Tibial nerve (tissue), 4 donors: ENCODE data around the gene CTXND1. TPM values are rescaled to one million over a fixed set of nuclear protein-coding genes. Genes with fewer than 3 reads are reported as not detected.

ENCODE experiments used
- DNase-seq, 2 donors: peaks; one replicate each; pipeline ENCODE4 v3.0.0-alpha.2; 2019; ENCODE audit warnings: low spot score in 2 of 2
- H3K27ac ChIP-seq, 4 donors: fragments of 200-600 bp; sonication (generic) in 3 of 4; one replicate each; pipeline ENCODE4 v1.5.1; 2017 to 2019; ENCODE audit warnings: mild to moderate bottlenecking in 1 of 4
- H3K27me3 ChIP-seq, 2 donors: fragments of 200-600 bp; sonication (generic) in 1 of 2; one replicate each; pipeline versions ENCODE4 v1.5.1 to v1.6.0; 2017 to 2019
- H3K36me3 ChIP-seq, 3 donors: fragments of 200-600 bp; sonication (generic); one replicate each; pipeline ENCODE4 v1.5.1; 2018 to 2019
- H3K4me1 ChIP-seq, 4 donors: fragments of 200-600 bp; sonication (generic) in 3 of 4; one replicate each; pipeline ENCODE4 v1.5.1; 2017 to 2019
- H3K4me3 ChIP-seq, 4 donors: fragments of 200-600 bp; sonication (generic) in 3 of 4; one replicate each; pipeline ENCODE4 v1.5.1; 2017 to 2019; ENCODE audit warnings: mild to moderate bottlenecking in 1 of 4, moderate library complexity in 1 of 4
- H3K9me3 ChIP-seq, 4 donors: fragments of 200-600 bp; sonication (generic) in 3 of 4; one replicate each; pipeline ENCODE4 v1.5.1; 2017 to 2019
- EP300 ChIP-seq, 2 donors: sonication (generic); formaldehyde crosslinking; IDR thresholded peaks; one replicate each; pipeline ENCODE4 v1.6.1; 2017; ENCODE audit warnings: antibody characterized with exemption in 2 of 2, mild to moderate bottlenecking in 1 of 2
- POLR2A ChIP-seq, 2 donors: fragments of 450-650 bp; IDR thresholded peaks; one replicate each; pipeline ENCODE4 v1.6.1; 2017; ENCODE audit warnings: antibody characterized with exemption in 2 of 2, mild to moderate bottlenecking in 2 of 2, moderate library complexity in 2 of 2
- WGBS, 2 donors: methylation state at CpG; one replicate each; pipeline ENCODE4 v1.1.5; 2018; 5-methylcytosine and 5-hydroxymethylcytosine counted together
- total RNA-seq, 4 donors: library from RNA; depleted of rRNA; stranded (reverse); fragments of >200 nt; gene quantifications; one replicate each; pipeline ENCODE4 v1.1.0, GENCODE V29; 2016
- TF ChIP-seq, protein P1 (sequence below), 5 experiments: fragments of 200-600 bp in 3 of 5; fragments of 450-650 bp in 2 of 5; sonication (generic) in 3 of 5; IDR thresholded peaks; one replicate each; pipeline ENCODE4 v1.5.1; 2016 to 2019; ENCODE audit warnings: antibody characterized with exemption in 5 of 5, mild to moderate bottlenecking in 3 of 5, moderate library complexity in 2 of 5

Gene CTXND1
- total RNA-seq, 4 donors from 2014 or later = 1.8 to 3.7 (median 2.6) TPM

GRCh38 chr15:80241508-80241907 lies 10.5 kb downstream of the CTXND1 start:
- H3K36me3 ChIP-seq = no peaks in the 10 kb centered on the region
- TF ChIP-seq POLR2A (IDR thresholded peaks at IDR 0.05) = no peak
- TF ChIP-seq, protein P1, sequence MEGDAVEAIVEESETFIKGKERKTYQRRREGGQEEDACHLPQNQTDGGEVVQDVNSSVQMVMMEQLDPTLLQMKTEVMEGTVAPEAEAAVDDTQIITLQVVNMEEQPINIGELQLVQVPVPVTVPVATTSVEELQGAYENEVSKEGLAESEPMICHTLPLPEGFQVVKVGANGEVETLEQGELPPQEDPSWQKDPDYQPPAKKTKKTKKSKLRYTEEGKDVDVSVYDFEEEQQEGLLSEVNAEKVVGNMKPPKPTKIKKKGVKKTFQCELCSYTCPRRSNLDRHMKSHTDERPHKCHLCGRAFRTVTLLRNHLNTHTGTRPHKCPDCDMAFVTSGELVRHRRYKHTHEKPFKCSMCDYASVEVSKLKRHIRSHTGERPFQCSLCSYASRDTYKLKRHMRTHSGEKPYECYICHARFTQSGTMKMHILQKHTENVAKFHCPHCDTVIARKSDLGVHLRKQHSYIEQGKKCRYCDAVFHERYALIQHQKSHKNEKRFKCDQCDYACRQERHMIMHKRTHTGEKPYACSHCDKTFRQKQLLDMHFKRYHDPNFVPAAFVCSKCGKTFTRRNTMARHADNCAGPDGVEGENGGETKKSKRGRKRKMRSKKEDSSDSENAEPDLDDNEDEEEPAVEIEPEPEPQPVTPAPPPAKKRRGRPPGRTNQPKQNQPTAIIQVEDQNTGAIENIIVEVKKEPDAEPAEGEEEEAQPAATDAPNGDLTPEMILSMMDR (IDR thresholded peaks at IDR 0.05) = no peak
- TF ChIP-seq EP300 (IDR thresholded peaks at IDR 0.05) = peak in 1 of 2 donors; percentile 33
- DNase-seq = no peak
- no peak overlapping the region for H3K4me3 ChIP-seq
- no peaks in the 10 kb centered on the region for H3K27me3 ChIP-seq
- H3K9me3 ChIP-seq = no peaks in the 10 kb centered on the region
- WGBS, 2 donors = 12 to 16% methylated on average over 5 of the region's 5 CpGs
- H3K4me1 ChIP-seq = peaks cover 0 to 31% (median 5%) of the 10 kb centered on the region in 4 donors
- peak overlapping the region in 3 of 4 donors; percentile 28 to 51 (median 50) for H3K27ac ChIP-seq

GRCh38 chr15:80240276-80240675 lies 11.7 kb downstream of the CTXND1 start:
- no peak overlapping the region for H3K4me3 ChIP-seq
- 58 to 64% methylated on average over 4 of the region's 4 CpGs for WGBS, 2 donors
- DNase-seq = no peak
- H3K27ac ChIP-seq = peak overlapping the region in 1 of 4 donors; percentile 51
- peaks cover 0 to 24% (median 3%) of the 10 kb centered on the region in 4 donors for H3K4me1 ChIP-seq
- no peaks in the 10 kb centered on the region for H3K27me3 ChIP-seq
- H3K9me3 ChIP-seq = no peaks in the 10 kb centered on the region
- no peaks in the 10 kb centered on the region for H3K36me3 ChIP-seq
- TF ChIP-seq, protein P1 (IDR thresholded peaks at IDR 0.05) = no peak
- TF ChIP-seq EP300 (IDR thresholded peaks at IDR 0.05) = no peak

DNA sequence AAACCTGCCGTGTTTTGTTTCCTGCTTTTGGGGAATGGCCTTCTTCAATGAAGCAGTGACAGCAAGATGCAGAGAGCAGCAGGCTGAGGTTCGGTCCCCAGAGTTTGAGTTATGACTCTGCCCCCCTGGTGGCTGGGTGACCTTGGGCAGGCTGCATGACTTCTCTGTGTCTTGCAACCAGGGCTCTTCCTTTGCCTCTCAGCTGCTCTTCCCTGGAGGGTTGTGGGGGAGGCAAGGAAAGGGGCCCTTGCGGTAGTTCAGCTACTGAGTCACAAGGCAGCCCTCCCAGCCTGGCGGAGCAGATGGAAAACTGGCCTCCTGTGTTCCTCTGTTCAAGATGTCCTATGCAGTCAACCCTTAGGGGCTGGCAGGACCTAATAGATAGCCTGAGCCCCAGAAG lies 17.1 kb downstream of the CTXND1 start:
- H3K4me1 ChIP-seq = no peaks in the 10 kb centered on the region
- 61 to 70% methylated on average over 2 to 4 of the region's 4 CpGs for WGBS, 2 donors
- H3K9me3 ChIP-seq = no peaks in the 10 kb centered on the region
- no peaks in the 10 kb centered on the region for H3K27me3 ChIP-seq
- H3K27ac ChIP-seq = no peak overlapping the region
- DNase-seq = peak in 1 of 2 donors; percentile 16
- no peak overlapping the region for H3K4me3 ChIP-seq
- TF ChIP-seq, protein P1 (IDR thresholded peaks at IDR 0.05) = peak in 2 of 5 experiments; percentile 9
- TF ChIP-seq POLR2A (IDR thresholded peaks at IDR 0.05) (no peak), EP300 (IDR thresholded peaks at IDR 0.05) (no peak)
- no peaks in the 10 kb centered on the region for H3K36me3 ChIP-seq

DNA sequence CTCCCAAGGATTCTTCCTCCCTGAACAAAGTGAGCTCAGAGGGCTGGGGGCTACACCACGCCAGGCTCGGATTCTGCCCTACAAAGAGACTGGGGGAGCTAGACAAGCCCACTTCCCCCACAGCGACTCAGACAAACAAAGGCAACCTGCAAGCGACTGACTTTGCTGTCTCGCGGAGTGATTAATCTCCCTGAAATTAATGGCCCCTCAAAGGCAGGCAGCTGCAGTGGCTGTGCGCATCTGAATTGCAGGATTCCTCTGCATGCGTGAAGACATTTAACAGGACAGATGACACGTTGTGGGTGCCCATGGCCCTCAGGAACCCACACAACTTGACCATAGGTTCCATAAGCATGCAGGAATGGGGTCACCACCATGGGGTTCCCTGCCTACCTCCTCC lies 18.4 kb downstream of the CTXND1 start:
- 57 to 63% methylated on average over 7 to 9 of the region's 9 CpGs for WGBS, 2 donors
- Histone ChIP-seq H3K9me3 (no peaks in the 10 kb centered on the region), H3K4me3 (no peak overlapping the region), H3K4me1 (no peaks in the 10 kb centered on the region), H3K27ac (no peak overlapping the region), H3K36me3 (no peaks in the 10 kb centered on the region), H3K27me3 (no peaks in the 10 kb centered on the region)
- no peak for DNase-seq
- TF ChIP-seq, protein P1 (IDR thresholded peaks at IDR 0.05) = no peak
- TF ChIP-seq EP300 (IDR thresholded peaks at IDR 0.05) = no peak
- TF ChIP-seq POLR2A (IDR thresholded peaks at IDR 0.05) = no peak

- no peak for TF ChIP-seq POLR2A (IDR thresholded peaks at IDR 0.05)
- TF ChIP-seq, protein P1 (IDR thresholded peaks at IDR 0.05) = no peak
- no peaks in the 10 kb centered on the region for H3K27me3 ChIP-seq
- no peaks in the 10 kb centered on the region for H3K9me3 ChIP-seq
- no peak overlapping the region for H3K4me3 ChIP-seq
- no peak overlapping the region for H3K27ac ChIP-seq
- no peaks in the 10 kb centered on the region for H3K4me1 ChIP-seq
- H3K36me3 ChIP-seq = no peaks in the 10 kb centered on the region
- 39 to 55% methylated on average over 2 of the region's 2 CpGs for WGBS, 2 donors
- DNase-seq = no peak
Observed at GRCh38 chr15:80231371-80231770, 20.6 kb downstream of the CTXND1 start.
